Activated T-helper 1 cell treated with anti-CD3 and anti-CD28 coated beads, Interleukin-12 subunit alpha, Interleukin-12 subunit beta, Interleukin-2, Interleukin-4 antibody, amounts not matched to agents 30 ng/mL and 10 ng/mL and 1 ng/mL, durations not matched to agents 14 hours and 24 hours and 36 hours (primary cell): ENCODE measurements around the gene PHLDB3. TPM values are rescaled to one million over a fixed set of nuclear protein-coding genes. Genes with fewer than 3 reads are reported as not detected.

Source experiments
- DNase-seq: peaks from one replicate; pipeline ENCODE4 v3.0.0; 2021; ENCODE audit warnings: low spot score
- H3K27ac Mint-ChIP-seq: one replicate; pipeline ENCODE4 v1.8.0; 2021; ENCODE audit warnings: mild to moderate bottlenecking, mixed read lengths
- H3K27me3 Mint-ChIP-seq: one replicate; pipeline ENCODE4 v1.8.0; 2022; ENCODE audit warnings: mild to moderate bottlenecking, moderate library complexity, mixed read lengths; ENCODE audit not compliant: insufficient read depth
- H3K36me3 Mint-ChIP-seq: one replicate; pipeline ENCODE4 v1.8.0; 2021; ENCODE audit warnings: low read depth, mixed read lengths
- H3K4me1 Mint-ChIP-seq: one replicate; pipeline ENCODE4 v1.8.0; 2021; ENCODE audit warnings: low read depth, mixed read lengths
- H3K4me3 Mint-ChIP-seq: one replicate; pipeline ENCODE4 v1.8.0; 2021; ENCODE audit warnings: mild to moderate bottlenecking, moderate library complexity, mixed read lengths
- H3K9me3 Mint-ChIP-seq: one replicate; pipeline ENCODE4 v1.8.0; 2021; ENCODE audit warnings: mixed read lengths
- intact Hi-C: fragments of 100-400 bp; cut with micrococcal nuclease; formaldehyde crosslinking; loops from one replicate; pipeline ENCODE4 v1.15.1; 2024
- total RNA-seq: library from RNA; stranded (reverse); gene quantifications from 2 replicates; pipeline ENCODE4 v1.2.3, GENCODE V29; 2022

Gene PHLDB3
- total RNA-seq, 1 donor from 2014 or later = 26.8 TPM

DNA sequence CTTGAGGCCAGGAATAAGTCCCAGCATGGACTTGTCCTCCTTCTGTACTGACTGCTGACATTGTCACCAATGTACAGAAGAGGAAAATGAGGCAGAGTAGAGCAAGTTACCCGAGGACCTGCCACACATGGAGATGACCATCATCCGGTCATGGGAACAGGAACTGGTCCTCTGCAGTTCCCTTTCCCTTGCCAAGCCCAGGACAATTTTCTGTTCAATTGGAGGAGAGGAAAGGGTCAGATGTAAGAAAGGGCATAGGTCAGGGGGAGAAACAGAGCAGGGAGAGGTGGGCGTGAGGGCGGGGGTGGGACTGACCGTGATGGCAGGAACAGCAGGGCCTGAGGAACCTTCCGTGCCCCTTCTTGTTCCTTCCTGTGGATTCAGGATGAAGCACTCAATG is 18.6 kb downstream of the PHLDB3 start:
- Mint-ChIP-seq H3K9me3 (no peaks in the 10 kb centered on the region), H3K27me3 (no peaks in the 10 kb centered on the region), H3K4me3 (no peak overlapping the region), H3K4me1 (peaks cover 4% of the 10 kb centered on the region), H3K36me3 (peaks cover 6% of the 10 kb centered on the region), H3K27ac (no peak overlapping the region)
- intact Hi-C loops = no loop called here
- DNase-seq = no peak

DNA sequence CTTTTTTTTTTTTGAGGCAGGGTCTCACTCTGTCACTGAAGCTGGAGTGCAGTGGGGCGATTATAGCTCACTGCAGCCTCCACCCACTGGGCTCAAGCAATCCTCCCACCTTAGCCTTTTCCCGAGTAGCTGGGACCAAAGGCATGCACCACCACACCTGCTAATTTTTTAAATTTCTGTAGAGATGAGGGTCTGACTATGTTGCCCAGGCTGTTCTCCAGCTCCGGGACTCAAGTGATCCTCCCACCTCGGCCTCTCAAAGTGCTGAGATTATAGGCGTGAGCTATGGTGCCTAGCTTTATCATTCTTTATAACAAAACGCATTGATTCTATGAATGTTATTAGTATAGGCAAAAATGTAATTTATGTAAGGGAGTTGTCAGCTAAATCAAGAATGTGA is 21.3 kb downstream of the PHLDB3 start:
- H3K4me3 Mint-ChIP-seq = no peak overlapping the region
- no peak for DNase-seq
- intact Hi-C loops = no loop called here
- H3K36me3 Mint-ChIP-seq = peaks cover 11% of the 10 kb centered on the region
- no peaks in the 10 kb centered on the region for H3K4me1 Mint-ChIP-seq
- no peak overlapping the region for H3K27ac Mint-ChIP-seq
- no peaks in the 10 kb centered on the region for H3K27me3 Mint-ChIP-seq
- H3K9me3 Mint-ChIP-seq = no peaks in the 10 kb centered on the region

DNA sequence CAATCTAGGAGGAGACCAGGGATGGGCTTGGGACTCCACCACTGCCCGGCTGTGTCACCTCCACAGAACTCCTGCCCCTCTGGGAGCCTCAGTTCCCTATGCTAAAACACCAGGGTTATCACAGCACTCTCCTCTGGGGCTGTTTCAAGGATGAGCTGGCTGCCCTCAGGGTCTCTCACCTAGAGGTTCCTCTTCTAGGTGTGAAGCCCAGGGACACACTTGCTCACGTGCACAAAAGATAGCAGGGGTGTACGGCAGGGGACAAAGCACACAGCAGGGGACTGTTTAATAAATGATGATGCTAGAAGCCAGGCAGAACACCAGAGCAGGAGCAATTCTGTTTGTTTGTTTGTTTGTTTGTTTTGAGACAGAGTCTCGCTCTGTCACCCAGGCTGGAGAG is 22.4 kb downstream of the PHLDB3 start:
- no peak for DNase-seq
- Mint-ChIP-seq H3K36me3 (peaks cover 14% of the 10 kb centered on the region), H3K27ac (no peak overlapping the region), H3K27me3 (no peaks in the 10 kb centered on the region), H3K4me3 (no peak overlapping the region), H3K4me1 (no peaks in the 10 kb centered on the region), H3K9me3 (no peaks in the 10 kb centered on the region)
- intact Hi-C loops = no loop called here

DNA sequence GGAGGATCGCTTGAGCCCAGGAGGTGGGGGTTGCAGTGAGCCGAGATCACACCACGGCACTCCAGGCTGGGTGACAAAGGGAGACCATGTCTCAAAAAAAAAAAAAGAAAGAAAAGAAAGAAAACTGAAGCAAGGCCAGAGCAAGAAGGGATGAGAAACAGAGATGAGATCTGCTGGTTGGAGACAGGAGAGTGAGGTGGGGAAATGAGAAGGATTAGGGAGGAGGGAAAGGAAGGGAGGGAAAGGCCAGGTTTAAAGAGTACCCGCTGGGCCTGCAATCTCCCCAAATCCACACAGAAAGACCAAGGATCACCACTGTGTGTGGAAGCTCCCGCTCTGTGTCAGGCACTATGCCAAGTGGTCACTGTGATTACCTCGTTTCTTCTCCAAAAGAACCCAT is 22.8 kb downstream of the PHLDB3 start:
- no peak overlapping the region for H3K27ac Mint-ChIP-seq
- intact Hi-C loops = no loop called here
- no peaks in the 10 kb centered on the region for H3K27me3 Mint-ChIP-seq
- no peak overlapping the region for H3K4me3 Mint-ChIP-seq
- DNase-seq = no peak
- H3K36me3 Mint-ChIP-seq = peaks cover 14% of the 10 kb centered on the region
- H3K9me3 Mint-ChIP-seq = no peaks in the 10 kb centered on the region
- H3K4me1 Mint-ChIP-seq = no peaks in the 10 kb centered on the region

DNA sequence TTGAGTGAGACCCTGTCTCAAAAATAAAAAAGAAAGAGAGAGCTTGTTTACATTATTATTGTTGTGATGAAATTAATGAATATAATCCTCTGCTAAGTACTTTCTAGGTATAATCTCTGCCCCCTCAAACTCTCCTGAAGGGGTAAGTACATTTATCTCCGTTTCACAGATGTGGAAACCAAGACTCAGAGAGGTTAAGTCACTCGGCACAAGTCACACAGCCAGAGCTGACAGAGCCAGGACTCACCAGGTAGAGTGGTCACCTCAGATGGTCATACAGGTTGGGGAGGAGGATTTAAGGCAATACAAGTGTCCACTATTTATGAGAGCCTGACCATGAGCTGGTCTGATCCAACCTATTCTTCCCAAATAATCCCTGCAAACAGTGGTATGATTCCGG is 24.0 kb downstream of the PHLDB3 start:
- intact Hi-C loops = no loop called here
- H3K4me1 Mint-ChIP-seq = peaks cover 7% of the 10 kb centered on the region
- no peak overlapping the region for H3K4me3 Mint-ChIP-seq
- H3K9me3 Mint-ChIP-seq = no peaks in the 10 kb centered on the region
- DNase-seq = no peak
- no peaks in the 10 kb centered on the region for H3K27me3 Mint-ChIP-seq
- H3K36me3 Mint-ChIP-seq = peaks cover 14% of the 10 kb centered on the region
- H3K27ac Mint-ChIP-seq = no peak overlapping the region

DNA sequence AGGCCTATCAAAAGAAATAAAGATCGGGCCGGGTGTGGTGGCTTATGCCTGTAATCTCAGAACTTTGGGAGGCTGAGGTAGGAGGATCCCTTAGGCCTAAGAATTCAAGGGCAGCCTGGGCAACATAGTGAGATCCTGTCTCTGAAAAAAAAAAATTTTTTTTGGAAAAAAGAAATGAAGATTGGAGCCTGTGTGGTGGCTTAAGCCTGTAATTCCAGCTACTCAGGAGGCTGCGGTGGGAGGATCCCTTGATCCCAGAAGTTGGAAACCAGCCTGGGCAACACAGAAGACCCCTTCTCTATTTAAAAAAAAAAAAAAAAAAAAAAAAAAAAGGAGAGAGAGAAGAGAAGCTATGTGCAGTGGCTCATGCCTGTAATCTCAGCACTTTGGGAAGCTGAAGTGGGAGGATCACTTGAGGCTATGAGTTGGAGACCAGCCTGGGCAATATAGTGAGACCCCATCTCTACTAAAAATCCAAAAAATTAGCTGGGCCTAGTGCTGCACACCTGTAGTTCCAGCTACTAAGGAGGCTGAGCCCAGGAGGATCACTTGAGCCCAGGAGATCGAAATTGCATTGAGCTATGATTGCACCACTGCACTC is 24.5 kb downstream of the PHLDB3 start:
- DNase-seq = no peak
- H3K4me3 Mint-ChIP-seq = no peak overlapping the region
- H3K27me3 Mint-ChIP-seq = no peaks in the 10 kb centered on the region
- H3K36me3 Mint-ChIP-seq = peaks cover 18% of the 10 kb centered on the region
- H3K9me3 Mint-ChIP-seq = no peaks in the 10 kb centered on the region
- intact Hi-C loops = no loop called here
- H3K4me1 Mint-ChIP-seq = peaks cover 12% of the 10 kb centered on the region
- H3K27ac Mint-ChIP-seq = no peak overlapping the region

DNA sequence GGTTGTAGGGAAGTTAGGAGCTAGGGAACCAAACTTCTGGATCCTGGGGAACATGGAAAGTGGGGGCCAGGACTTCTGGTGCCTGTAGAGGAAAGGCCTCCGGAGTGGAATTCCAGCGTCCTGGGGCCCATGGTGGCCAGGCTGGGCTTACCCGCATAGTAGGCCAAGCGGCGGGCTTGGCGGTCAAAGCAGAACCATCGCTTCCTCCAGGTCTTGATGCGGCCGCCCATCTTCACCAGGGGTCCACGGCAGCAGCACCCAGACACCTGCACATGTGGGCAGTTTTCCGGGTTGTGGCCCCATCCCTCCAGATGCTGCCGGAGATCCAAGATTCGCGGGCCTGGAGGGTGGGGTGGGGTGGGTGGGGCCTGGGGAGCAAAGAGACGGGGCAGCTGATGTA is 25.3 kb downstream of the PHLDB3 start:
- intact Hi-C loops = no loop called here
- no peak for DNase-seq
- Mint-ChIP-seq H3K4me3 (no peak overlapping the region), H3K4me1 (peaks cover 14% of the 10 kb centered on the region), H3K9me3 (no peaks in the 10 kb centered on the region), H3K27me3 (no peaks in the 10 kb centered on the region), H3K27ac (no peak overlapping the region), H3K36me3 (peaks cover 18% of the 10 kb centered on the region)

DNA sequence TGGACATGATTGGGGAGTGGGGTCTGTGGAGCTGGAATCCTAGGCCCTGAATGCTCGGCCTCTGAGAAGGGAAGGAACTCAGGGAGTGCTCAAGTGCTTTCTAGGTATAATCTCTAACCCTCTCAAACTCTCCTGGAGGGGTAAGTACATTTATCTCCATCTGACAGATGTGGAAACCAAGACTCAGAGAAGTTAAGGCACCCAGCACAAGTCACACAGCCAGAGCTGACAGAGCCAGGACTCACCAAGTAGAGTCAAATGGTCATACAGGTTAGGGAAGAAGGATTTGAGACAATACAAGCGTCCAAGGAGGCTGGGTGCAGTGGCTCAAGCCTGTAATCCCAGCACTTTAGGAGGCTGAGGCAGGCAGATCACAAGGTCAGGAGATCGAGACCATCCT is 26.2 kb downstream of the PHLDB3 start:
- no peak overlapping the region for H3K27ac Mint-ChIP-seq
- no peak overlapping the region for H3K4me3 Mint-ChIP-seq
- peaks cover 14% of the 10 kb centered on the region for H3K4me1 Mint-ChIP-seq
- no peaks in the 10 kb centered on the region for H3K27me3 Mint-ChIP-seq
- intact Hi-C loops = no loop called here
- peaks cover 18% of the 10 kb centered on the region for H3K36me3 Mint-ChIP-seq
- H3K9me3 Mint-ChIP-seq = no peaks in the 10 kb centered on the region
- no peak for DNase-seq

DNA sequence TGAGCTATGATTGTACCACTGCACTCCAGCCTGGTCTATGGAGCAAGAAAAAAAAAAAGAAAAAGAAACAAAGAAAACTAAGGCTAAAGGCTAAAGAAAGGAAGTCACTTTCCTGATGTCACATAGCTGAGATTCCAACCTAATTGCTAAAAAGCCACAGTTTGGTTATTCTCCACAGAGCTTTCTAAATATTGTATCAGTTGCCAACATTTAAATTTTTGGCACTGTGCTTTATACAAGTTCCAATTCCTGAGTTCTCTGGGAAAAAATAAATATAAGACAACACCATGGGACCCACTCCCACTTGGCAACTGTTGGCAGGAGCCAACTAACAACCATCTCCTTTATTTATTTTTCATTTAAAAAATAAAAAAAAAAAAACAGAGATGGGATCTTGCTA is 27.9 kb downstream of the PHLDB3 start:
- H3K27me3 Mint-ChIP-seq = no peaks in the 10 kb centered on the region
- H3K4me3 Mint-ChIP-seq = no peak overlapping the region
- no peak for DNase-seq
- H3K36me3 Mint-ChIP-seq = peaks cover 15% of the 10 kb centered on the region
- H3K4me1 Mint-ChIP-seq = peaks cover 14% of the 10 kb centered on the region
- H3K9me3 Mint-ChIP-seq = no peaks in the 10 kb centered on the region
- no peak overlapping the region for H3K27ac Mint-ChIP-seq
- intact Hi-C loops = no loop called here

DNA sequence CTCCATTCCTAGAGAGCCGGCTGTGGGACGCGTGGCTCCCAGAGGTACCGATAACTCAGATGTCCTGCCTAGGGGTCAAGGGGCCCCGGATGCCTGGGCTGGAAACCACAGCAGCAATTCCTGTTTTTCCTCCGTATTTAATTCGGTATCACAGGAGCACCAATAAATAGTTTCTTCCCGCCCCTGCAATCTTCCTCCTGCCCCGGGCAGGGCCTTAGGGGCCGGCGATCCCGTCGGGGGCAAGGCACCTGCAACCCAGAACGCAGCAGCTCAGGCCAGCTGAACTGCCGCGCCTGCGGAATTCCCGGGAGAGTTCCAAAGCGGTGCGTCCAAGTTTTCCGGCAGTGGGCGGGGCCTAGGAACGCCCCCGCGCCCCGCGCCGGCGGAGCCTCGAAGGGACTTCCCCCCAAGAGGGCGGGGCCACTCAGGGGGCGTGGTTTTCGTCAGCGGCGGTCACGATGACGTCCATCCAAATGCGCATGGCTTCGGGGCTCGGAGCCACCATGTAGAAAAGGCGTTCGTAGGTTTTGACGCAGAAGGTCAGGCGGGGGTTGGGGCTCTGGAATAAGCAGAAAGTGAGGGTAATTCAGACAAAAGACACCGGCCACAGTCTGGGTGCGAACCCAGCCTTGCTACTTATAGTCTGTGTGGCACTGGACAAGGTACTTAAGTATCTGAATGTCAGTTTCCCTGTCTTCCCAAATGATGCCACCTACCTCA is 29.4 kb downstream of the PHLDB3 start:
- H3K4me1 Mint-ChIP-seq = peaks cover 14% of the 10 kb centered on the region
- no peaks in the 10 kb centered on the region for H3K27me3 Mint-ChIP-seq
- H3K27ac Mint-ChIP-seq = peak overlapping the region; percentile 89
- peak; percentile 91 for DNase-seq
- H3K4me3 Mint-ChIP-seq = peak overlapping the region; percentile 77
- peaks cover 11% of the 10 kb centered on the region for H3K36me3 Mint-ChIP-seq
- intact Hi-C loops = loop anchor here (1.0 kb wide), 5 partner anchors 12 to 193 kb away; partner anchors contain the start of genes PHLDB3 and ZNF575
- H3K9me3 Mint-ChIP-seq = no peaks in the 10 kb centered on the region

DNA sequence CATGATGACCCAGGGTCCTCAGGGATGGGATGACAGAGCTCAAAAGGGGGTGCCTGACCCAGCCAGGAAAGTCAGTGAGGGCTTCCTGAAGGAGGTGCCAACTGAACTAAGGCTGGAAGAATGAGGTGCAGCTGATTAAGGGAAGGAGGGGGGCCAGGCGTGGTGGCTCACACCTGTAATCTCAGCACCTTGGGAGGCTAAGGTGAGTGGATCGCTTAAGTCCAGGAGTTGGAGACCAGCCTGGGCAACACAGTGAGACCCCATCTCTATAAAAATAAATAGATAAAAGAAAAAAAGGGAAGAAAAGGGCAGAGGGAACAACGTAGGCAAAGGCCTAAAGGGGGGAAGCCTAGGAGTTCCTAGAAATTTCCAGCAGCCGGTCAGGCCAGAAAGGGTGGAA is 30.1 kb downstream of the PHLDB3 start:
- no peak for DNase-seq
- Mint-ChIP-seq H3K4me1 (peaks cover 15% of the 10 kb centered on the region), H3K9me3 (no peaks in the 10 kb centered on the region), H3K36me3 (peaks cover 11% of the 10 kb centered on the region), H3K4me3 (peak overlapping the region; percentile 77), H3K27ac (no peak overlapping the region), H3K27me3 (no peaks in the 10 kb centered on the region)
- intact Hi-C loops = no loop called here

DNA sequence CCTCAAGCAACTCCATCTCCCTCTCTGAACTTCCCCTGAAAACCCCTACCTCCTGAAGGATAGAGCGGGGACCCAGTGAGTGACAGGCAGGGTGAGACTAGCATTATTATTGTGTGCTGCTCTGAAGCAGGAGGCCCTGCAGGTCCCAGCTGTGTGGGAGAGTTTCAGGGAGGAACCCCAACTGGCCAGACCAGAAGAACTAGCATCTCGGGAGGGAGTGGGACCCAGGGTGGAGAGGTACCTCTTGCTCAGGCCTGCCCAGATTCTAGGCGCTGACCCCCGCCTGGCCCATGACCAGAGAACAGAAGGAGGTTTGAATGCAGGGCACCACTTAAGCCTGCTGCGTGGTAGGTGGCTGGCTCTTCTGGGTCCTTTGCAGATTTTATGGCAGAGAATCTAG is 33.5 kb downstream of the PHLDB3 start:
- no peak overlapping the region for H3K27ac Mint-ChIP-seq
- H3K9me3 Mint-ChIP-seq = no peaks in the 10 kb centered on the region
- no peak overlapping the region for H3K4me3 Mint-ChIP-seq
- peaks cover 39% of the 10 kb centered on the region for H3K4me1 Mint-ChIP-seq
- no peak for DNase-seq
- intact Hi-C loops = no loop called here
- no peaks in the 10 kb centered on the region for H3K27me3 Mint-ChIP-seq
- peaks cover 4% of the 10 kb centered on the region for H3K36me3 Mint-ChIP-seq

DNA sequence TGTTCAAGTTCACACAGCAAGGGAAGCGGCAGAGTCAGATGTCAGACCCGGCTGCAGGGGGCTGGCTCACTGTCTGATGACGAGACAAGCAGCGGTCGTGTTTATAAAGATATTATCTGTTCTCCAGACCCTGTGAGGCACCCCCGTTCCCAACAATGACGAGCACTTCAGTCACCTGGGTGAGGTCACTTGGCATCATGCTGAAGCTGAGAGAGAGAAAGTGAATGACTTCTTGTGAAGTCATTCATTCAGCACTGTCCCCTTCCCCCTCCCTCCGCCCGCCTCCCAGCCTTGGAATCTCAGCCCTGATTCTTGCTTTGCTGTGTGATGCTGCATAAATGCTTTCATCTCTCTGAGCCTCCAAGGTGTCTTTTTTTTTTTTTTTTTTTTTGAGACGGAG is 34.3 kb downstream of the PHLDB3 start:
- Mint-ChIP-seq H3K4me3 (no peak overlapping the region), H3K4me1 (peaks cover 31% of the 10 kb centered on the region), H3K27ac (no peak overlapping the region), H3K9me3 (no peaks in the 10 kb centered on the region), H3K27me3 (no peaks in the 10 kb centered on the region), H3K36me3 (peaks cover under 1% of the 10 kb centered on the region)
- intact Hi-C loops = no loop called here
- DNase-seq = no peak

DNA sequence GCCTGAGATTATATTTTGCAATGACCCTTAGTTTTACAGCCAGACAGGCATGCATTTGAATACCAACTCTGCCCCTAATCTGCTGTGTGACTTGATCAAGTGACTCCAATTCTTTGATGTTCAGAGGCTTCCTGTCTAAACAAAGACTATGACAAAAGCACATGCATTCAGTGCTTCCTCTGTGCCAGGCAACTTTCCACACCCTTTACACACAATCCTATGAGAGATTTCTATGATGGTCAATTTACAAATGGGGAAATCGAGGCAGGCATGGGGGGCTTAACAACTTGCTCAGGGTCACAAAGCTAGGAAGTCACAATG is 35.4 kb downstream of the PHLDB3 start:
- no peaks in the 10 kb centered on the region for H3K27me3 Mint-ChIP-seq
- no peak for DNase-seq
- H3K27ac Mint-ChIP-seq = no peak overlapping the region
- no peak overlapping the region for H3K4me3 Mint-ChIP-seq
- H3K9me3 Mint-ChIP-seq = no peaks in the 10 kb centered on the region
- intact Hi-C loops = no loop called here
- H3K4me1 Mint-ChIP-seq = peaks cover 31% of the 10 kb centered on the region
- no peaks in the 10 kb centered on the region for H3K36me3 Mint-ChIP-seq
